Thoracic aorta (tissue), 2 donors: Measurements from ENCODE around the gene DERA. TPM values are rescaled to one million over a fixed set of nuclear protein-coding genes. Genes with fewer than 3 reads are reported as not detected.

Experiments
- ATAC-seq: fragments of 150-250 bp; one replicate; pipeline ENCODE4 v1.8.0; 2017; ENCODE audit warnings: low read depth; ENCODE audit not compliant: insufficient number of reproducible peaks, low FRiP score
- DNase-seq: peaks from one replicate; pipeline ENCODE4 v3.0.0-alpha.2; 2020; ENCODE audit warnings: low spot score
- H3K27ac ChIP-seq, 2 donors: fragments of 200-600 bp; sonication (generic); 1 replicate in 1 of 2; 2 replicates in 1 of 2; pipeline ENCODE4 v1.5.1; 2016; ENCODE audit warnings: mild to moderate bottlenecking in 2 of 2, moderate library complexity in 2 of 2
- H3K27me3 ChIP-seq: fragments of 200-600 bp; sonication (generic); replicated peaks from 2 replicates; pipeline ENCODE4 v1.6.0; 2016; ENCODE audit warnings: mild to moderate bottlenecking; ENCODE audit not compliant: insufficient read depth
- H3K36me3 ChIP-seq: fragments of 200-600 bp; sonication (generic); one replicate; pipeline ENCODE4 v1.5.1; 2016
- H3K4me1 ChIP-seq, 2 donors: fragments of 200-600 bp; sonication (generic); 1 replicate in 1 of 2; 2 replicates in 1 of 2; pipeline versions ENCODE4 v1.5.1 to v1.6.0; 2016; ENCODE audit warnings: low read depth in 2 of 2, mild to moderate bottlenecking in 1 of 2; ENCODE audit not compliant: control insufficient read depth in 1 of 2
- H3K4me3 ChIP-seq: fragments of 200-600 bp; sonication (generic); 2 replicates; pipeline ENCODE4 v1.5.1; 2016; ENCODE audit warnings: mild to moderate bottlenecking
- H3K9me3 ChIP-seq: fragments of 200-600 bp; sonication (generic); 2 replicates; pipeline ENCODE4 v1.5.1; 2016
- total RNA-seq, 2 donors: library from RNA; depleted of rRNA; stranded (reverse); fragments of >200 nt; gene quantifications; one replicate each; pipeline versions ENCODE4 v1.1.0 to v1.2.3, GENCODE V29; 2016
- TF ChIP-seq, protein P1 (sequence below): fragments of 200-600 bp; sonication (generic); IDR thresholded peaks from one replicate; pipeline ENCODE4 v1.5.1; 2019; ENCODE audit warnings: antibody characterized with exemption

Gene DERA
- total RNA-seq, 2 donors from 2014 or later = 25.5 to 47.4 TPM

DNA sequence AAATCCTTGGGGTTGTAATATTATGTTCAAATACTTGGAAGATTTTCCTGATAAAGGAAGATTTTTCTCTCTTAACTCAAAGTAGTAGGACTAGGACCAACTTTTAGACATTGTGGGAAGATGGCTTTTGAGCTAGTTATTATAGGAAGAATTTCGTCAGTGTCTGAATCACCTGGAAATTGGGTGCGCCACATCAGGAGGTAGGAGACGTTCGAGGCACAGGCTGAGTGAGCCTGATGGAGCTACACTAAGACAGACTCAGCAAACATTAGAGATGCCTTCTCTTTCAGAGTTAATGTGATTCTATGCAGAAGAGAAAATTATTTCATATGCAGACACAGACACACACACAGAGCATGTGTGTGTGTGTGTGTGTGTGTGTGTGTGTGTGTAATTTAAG lies 84.7 kb downstream of the DERA start:
- no peak for DNase-seq
- TF ChIP-seq, protein P1, sequence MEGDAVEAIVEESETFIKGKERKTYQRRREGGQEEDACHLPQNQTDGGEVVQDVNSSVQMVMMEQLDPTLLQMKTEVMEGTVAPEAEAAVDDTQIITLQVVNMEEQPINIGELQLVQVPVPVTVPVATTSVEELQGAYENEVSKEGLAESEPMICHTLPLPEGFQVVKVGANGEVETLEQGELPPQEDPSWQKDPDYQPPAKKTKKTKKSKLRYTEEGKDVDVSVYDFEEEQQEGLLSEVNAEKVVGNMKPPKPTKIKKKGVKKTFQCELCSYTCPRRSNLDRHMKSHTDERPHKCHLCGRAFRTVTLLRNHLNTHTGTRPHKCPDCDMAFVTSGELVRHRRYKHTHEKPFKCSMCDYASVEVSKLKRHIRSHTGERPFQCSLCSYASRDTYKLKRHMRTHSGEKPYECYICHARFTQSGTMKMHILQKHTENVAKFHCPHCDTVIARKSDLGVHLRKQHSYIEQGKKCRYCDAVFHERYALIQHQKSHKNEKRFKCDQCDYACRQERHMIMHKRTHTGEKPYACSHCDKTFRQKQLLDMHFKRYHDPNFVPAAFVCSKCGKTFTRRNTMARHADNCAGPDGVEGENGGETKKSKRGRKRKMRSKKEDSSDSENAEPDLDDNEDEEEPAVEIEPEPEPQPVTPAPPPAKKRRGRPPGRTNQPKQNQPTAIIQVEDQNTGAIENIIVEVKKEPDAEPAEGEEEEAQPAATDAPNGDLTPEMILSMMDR = no peak
- peaks cover 0 to 7% of the 10 kb centered on the region in 2 donors for H3K4me1 ChIP-seq
- no peak overlapping the region for H3K27ac ChIP-seq
- H3K36me3 ChIP-seq = no peaks in the 10 kb centered on the region
- no peak for ATAC-seq
- no peak overlapping the region for H3K4me3 ChIP-seq
- no peaks in the 10 kb centered on the region for H3K27me3 ChIP-seq
- H3K9me3 ChIP-seq = no peaks in the 10 kb centered on the region

DNA sequence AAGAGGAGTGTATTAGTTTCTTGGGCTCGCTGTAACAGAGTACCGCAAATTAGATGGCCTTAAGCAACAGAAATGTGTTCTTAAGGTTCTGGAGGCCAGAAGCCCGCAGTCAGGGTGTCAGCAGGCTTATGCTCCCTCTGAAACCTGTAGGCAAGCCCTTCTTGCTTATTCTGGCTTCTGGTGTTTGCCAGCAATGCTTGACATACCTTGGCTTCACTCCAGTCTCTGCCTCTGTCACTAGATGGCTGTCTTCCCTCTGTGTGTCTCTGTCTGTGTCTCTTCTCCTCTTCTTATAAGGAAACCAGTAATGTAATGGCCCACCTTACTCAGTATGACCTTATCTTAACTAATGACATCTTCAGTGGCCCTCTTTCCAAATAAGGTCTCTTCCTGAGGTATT lies 85.1 kb downstream of the DERA start:
- H3K27ac ChIP-seq = no peak overlapping the region
- no peaks in the 10 kb centered on the region for H3K9me3 ChIP-seq
- DNase-seq (no peak), ATAC-seq (no peak)
- TF ChIP-seq, protein P1 = no peak
- no peaks in the 10 kb centered on the region for H3K27me3 ChIP-seq
- no peaks in the 10 kb centered on the region for H3K36me3 ChIP-seq
- H3K4me1 ChIP-seq = peaks cover 0 to 7% of the 10 kb centered on the region in 2 donors
- H3K4me3 ChIP-seq = no peak overlapping the region

DNA sequence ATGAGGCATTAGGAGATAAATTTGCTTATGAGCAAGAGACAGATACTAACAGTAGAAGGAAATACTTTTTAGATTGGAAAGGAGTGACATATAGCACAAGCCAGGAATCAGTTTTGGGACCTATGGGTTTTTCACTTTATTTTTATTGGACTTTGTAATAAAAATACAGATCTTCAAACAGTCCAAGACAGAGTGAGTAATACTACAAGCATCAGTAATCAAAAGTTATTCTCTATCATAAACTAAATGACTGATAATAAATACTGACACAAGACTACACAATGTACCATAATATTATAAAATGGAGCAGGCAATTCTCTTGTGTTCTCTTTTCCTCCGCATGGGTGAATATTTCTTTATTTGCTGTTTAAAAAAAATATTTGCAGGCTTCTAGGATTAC lies 85.8 kb downstream of the DERA start:
- TF ChIP-seq, protein P1 = no peak
- Histone ChIP-seq H3K27me3 (no peaks in the 10 kb centered on the region), H3K9me3 (no peaks in the 10 kb centered on the region), H3K4me3 (no peak overlapping the region), H3K27ac (no peak overlapping the region), H3K36me3 (no peaks in the 10 kb centered on the region), H3K4me1 (peaks cover 0 to 7% of the 10 kb centered on the region in 2 donors)
- ATAC-seq (no peak), DNase-seq (no peak)

DNA sequence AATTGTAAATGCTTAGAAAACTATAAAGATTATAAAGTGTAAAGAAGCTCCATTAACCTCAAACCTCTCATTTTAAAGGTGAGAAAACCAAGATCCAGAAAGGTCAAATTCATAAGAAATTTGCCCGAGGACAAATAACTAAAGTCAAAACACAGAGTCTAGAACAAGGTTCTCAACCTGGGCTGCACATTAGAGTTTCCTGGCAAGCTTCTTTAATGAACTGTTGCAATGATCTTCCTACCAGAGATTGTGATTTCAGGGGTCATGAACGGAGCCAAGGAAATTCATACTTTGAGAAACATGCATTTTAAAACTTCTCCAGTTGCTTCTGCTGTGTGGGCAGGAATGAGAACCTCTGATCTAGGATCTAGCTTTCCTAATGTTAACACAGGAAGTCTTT lies 86.8 kb downstream of the DERA start:
- no peak for ATAC-seq
- H3K27ac ChIP-seq = no peak overlapping the region
- no peak overlapping the region for H3K4me3 ChIP-seq
- TF ChIP-seq, protein P1 = no peak
- H3K9me3 ChIP-seq = no peaks in the 10 kb centered on the region
- H3K36me3 ChIP-seq = no peaks in the 10 kb centered on the region
- H3K27me3 ChIP-seq = no peaks in the 10 kb centered on the region
- H3K4me1 ChIP-seq = peaks cover 0 to 7% of the 10 kb centered on the region in 2 donors
- DNase-seq = no peak

DNA sequence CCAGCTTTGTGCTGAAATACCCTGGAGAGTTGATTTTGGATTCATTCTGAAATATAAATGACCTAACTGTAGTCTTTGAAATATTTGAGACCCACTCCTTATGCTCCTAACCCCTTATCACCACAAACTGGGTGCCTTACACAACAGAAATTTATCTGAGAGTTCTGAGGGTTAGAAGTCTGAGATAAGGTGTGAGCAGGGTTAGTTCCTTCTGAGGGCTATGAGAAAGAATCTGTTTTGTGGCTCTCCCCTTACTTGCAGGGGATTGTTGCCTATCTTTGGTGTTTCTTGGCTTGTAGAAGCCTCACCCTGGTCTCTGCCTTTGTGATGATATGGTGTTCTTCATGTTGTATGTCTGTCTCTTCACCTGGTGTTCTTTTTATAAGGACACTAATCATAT lies 91.7 kb downstream of the DERA start:
- TF ChIP-seq, protein P1 = no peak
- no peak for DNase-seq
- Histone ChIP-seq H3K4me3 (no peak overlapping the region), H3K4me1 (no peaks in the 10 kb centered on the region), H3K9me3 (no peaks in the 10 kb centered on the region), H3K27ac (no peak overlapping the region), H3K36me3 (no peaks in the 10 kb centered on the region), H3K27me3 (no peaks in the 10 kb centered on the region)
- ATAC-seq = no peak
